Peyer's patch (tissue), 4 donors: ENCODE results near the gene SIM1.

Experiments
- CTCF ChIP-seq, 6 experiments: fragments of 450-650 bp in 4 of 6; fragments of 200-600 bp in 2 of 6; sonication (generic) in 1 of 6; IDR thresholded peaks; one replicate each; pipeline ENCODE4 v1.5.1; 2017 to 2019; ENCODE audit warnings: antibody characterized with exemption in 6 of 6, mild to moderate bottlenecking in 3 of 6, moderate library complexity in 1 of 6
- POLR2A ChIP-seq, 2 donors: fragments of 450-650 bp; IDR thresholded peaks; one replicate each; pipeline ENCODE4 v1.5.1; 2017; ENCODE audit warnings: antibody characterized with exemption in 2 of 2, mild to moderate bottlenecking in 2 of 2, moderate library complexity in 2 of 2

- no peak for TF ChIP-seq POLR2A (IDR thresholded peaks at IDR 0.05)
- TF ChIP-seq CTCF (IDR thresholded peaks at IDR 0.05): no peak
Measured at GRCh38 chr6:100346828-100347227, 117.9 kb downstream of the SIM1 start.
